A549 (cell line): ENCODE data around the gene CDKN1C. TPM values are rescaled to one million over a fixed set of nuclear protein-coding genes. Genes with fewer than 3 reads are reported as not detected.

Source experiments
- ATAC-seq, 2 experiments: fragments of 200-7000 bp in 1 of 2; fragments of >200 bp in 1 of 2; cut with Nextera tagmentation in 1 of 2; cut with Tn5 transposase in 1 of 2; 3 replicates each; pipeline versions ENCODE4 v1.8.0 to v1.9.1; 2018 to 2020; ENCODE audit warnings: mild to moderate bottlenecking in 1 of 2, moderate library complexity in 1 of 2
- CTCF ChIA-PET: fragments of 300-600 bp; sonication (Branson Sonifier 250); formaldehyde crosslinking; extraction: SDS; loops from one replicate; lab custom pipeline; 2021; ENCODE audit warnings: antibody characterized with exemption, inconsistent platforms; lab: Yijun Ruan, JAX
- POLR2A ChIA-PET: fragments of 350-600 bp; formaldehyde crosslinking; extraction: SDS; loops from one replicate; lab custom pipeline; 2021; ENCODE audit warnings: antibody characterized with exemption, inconsistent platforms; lab: Yijun Ruan, JAX
- DNase-seq, 2 experiments: peaks; one replicate each; pipeline versions ENCODE4 v3.0.0 to v3.0.0-alpha.2; 2011 to 2016; ENCODE audit warnings: low read depth in 1 of 2, low spot score in 1 of 2
- FAIRE-seq: peaks from 2 replicates; lab custom pipeline; 2011; peaks lifted over from hg19 to GRCh38; lab: Jason Lieb, UNC
- H3K27ac ChIP-seq, 2 experiments: fragments of >200 bp; sonication (Bioruptor Twin); formaldehyde crosslinking; 3 replicates each; pipeline ENCODE4 v1.5.1; 2016 to 2017
- H3K4me1 ChIP-seq: fragments of >200 bp; sonication (Bioruptor Twin); formaldehyde crosslinking; 3 replicates; pipeline ENCODE4 v1.6.1; 2016
- H3K4me2 ChIP-seq: fragments of >200 bp; sonication (Bioruptor Twin); formaldehyde crosslinking; 3 replicates; pipeline ENCODE4 v1.6.1; 2016
- H3K4me3 ChIP-seq: fragments of >200 bp; sonication (Bioruptor Twin); formaldehyde crosslinking; 3 replicates; pipeline ENCODE4 v1.5.1; 2016
- H3K9me3 ChIP-seq: fragments of >200 bp; sonication (Bioruptor Twin); formaldehyde crosslinking; 3 replicates; pipeline ENCODE4 v1.6.1; 2016
- BHLHE40 ChIP-seq: IDR thresholded peaks from 2 replicates; pipeline ENCODE4 v1.6.1; 2012; ENCODE audit warnings: low read depth, low read length, inconsistent platforms
- CBX2 ChIP-seq: fragments of 200-600 bp; sonication (generic); IDR thresholded peaks from 2 replicates; pipeline ENCODE4 v1.6.1; 2016; ENCODE audit warnings: low read depth, mild to moderate bottlenecking, borderline replicate concordance
- CBX8 ChIP-seq: fragments of 200-600 bp; sonication (generic); IDR thresholded peaks from 2 replicates; pipeline ENCODE4 v1.6.1; 2016
- CEBPB ChIP-seq, 2 experiments: fragments of >200 bp in 1 of 2; sonication (Bioruptor Twin) in 1 of 2; formaldehyde crosslinking in 1 of 2; IDR thresholded peaks; 2 replicates each; pipeline ENCODE4 v1.6.1; 2012 to 2016
- CTCF ChIP-seq: fragments of >200 bp; sonication (Bioruptor Twin); formaldehyde crosslinking; IDR thresholded peaks from 3 replicates; pipeline ENCODE4 v1.5.1; 2016
- E2F6 ChIP-seq: IDR thresholded peaks from 2 replicates; pipeline ENCODE4 v1.6.1; 2012; ENCODE audit warnings: low read depth, borderline replicate concordance
- ELK1 ChIP-seq: fragments of 150-350 bp; IDR thresholded peaks from 2 replicates; pipeline ENCODE4 v1.6.1; 2014; ENCODE audit warnings: low read depth, mild to moderate bottlenecking, low read length
- FOSB ChIP-seq: fragments of 250-450 bp; sonication (Bioruptor Pico); IDR thresholded peaks from 2 replicates; pipeline ENCODE4 v1.5.0; 2020; ENCODE audit warnings: mild to moderate bottlenecking, moderate library complexity
- GATA3 ChIP-seq: IDR thresholded peaks from 2 replicates; pipeline ENCODE4 v1.6.1; 2012; ENCODE audit warnings: borderline replicate concordance
- HMGXB4 ChIP-seq: fragments of 250-450 bp; sonication (Bioruptor Pico); IDR thresholded peaks from 2 replicates; pipeline ENCODE4 v1.5.0; 2021; ENCODE audit warnings: mild to moderate bottlenecking, moderate library complexity, borderline replicate concordance
- HOXB13 ChIP-seq: fragments of 250-450 bp; sonication (Bioruptor Pico); IDR thresholded peaks from 2 replicates; pipeline ENCODE4 v1.5.0; 2020; ENCODE audit warnings: low read depth, mild to moderate bottlenecking, moderate library complexity
- HOXB5 ChIP-seq: fragments of 250-450 bp; sonication (Bioruptor Pico); IDR thresholded peaks from 2 replicates; pipeline ENCODE4 v1.5.0; 2020; ENCODE audit warnings: mild to moderate bottlenecking, moderate library complexity
- JUN ChIP-seq, 2 experiments: fragments of >200 bp; sonication (Bioruptor Twin); formaldehyde crosslinking; IDR thresholded peaks; 2 replicates in 1 of 2; 3 replicates in 1 of 2; pipeline ENCODE4 v1.6.1; 2016 to 2017
- JUNB ChIP-seq: fragments of >200 bp; sonication (Bioruptor Twin); formaldehyde crosslinking; IDR thresholded peaks from 2 replicates; pipeline ENCODE4 v1.6.1; 2016
- MAZ ChIP-seq: fragments of 150-350 bp; IDR thresholded peaks from 2 replicates; pipeline ENCODE4 v1.6.1; 2014; ENCODE audit warnings: antibody characterized with exemption, low read depth, low read length, borderline replicate concordance
- NFE2L2 ChIP-seq: fragments of 150-350 bp; conservative IDR thresholded peaks from 2 replicates; pipeline ENCODE4 v1.6.1; 2014; ENCODE audit warnings: low read length
- PBX3 ChIP-seq: IDR thresholded peaks from 2 replicates; pipeline ENCODE4 v1.6.1; 2012
- PHF8 ChIP-seq: fragments of 200-600 bp; sonication (generic); IDR thresholded peaks from 2 replicates; pipeline ENCODE4 v1.6.1; 2016; ENCODE audit warnings: low read depth, mild to moderate bottlenecking, antibody characterized with exemption, moderate library complexity, borderline replicate concordance
- POLR2A ChIP-seq: IDR thresholded peaks from 2 replicates; pipeline ENCODE4 v1.6.1; 2012; ENCODE audit warnings: mild to moderate bottlenecking, low read length
- POLR2AphosphoS2 ChIP-seq: conservative IDR thresholded peaks from 2 replicates; pipeline ENCODE4 v1.6.1; 2012; ENCODE audit warnings: low read length, improper control_type of control experiment, inconsistent platforms
- RARB ChIP-seq: fragments of 250-450 bp; sonication (Bioruptor Pico); IDR thresholded peaks from 2 replicates; pipeline ENCODE4 v1.8.0; 2021; ENCODE audit warnings: mild to moderate bottlenecking, moderate library complexity
- REST ChIP-seq: fragments of 200-600 bp; sonication (generic); IDR thresholded peaks from 2 replicates; pipeline ENCODE4 v1.6.1; 2016; ENCODE audit warnings: antibody characterized with exemption, mild to moderate bottlenecking, moderate library complexity
- RNF2 ChIP-seq: fragments of 200-600 bp; sonication (generic); IDR thresholded peaks from 2 replicates; pipeline ENCODE4 v1.6.1; 2016; ENCODE audit warnings: low read depth, mild to moderate bottlenecking, antibody characterized with exemption, moderate library complexity, borderline replicate concordance
- TP53 ChIP-seq: fragments of 250-450 bp; sonication (Bioruptor Pico); IDR thresholded peaks from 2 replicates; pipeline ENCODE4 v1.5.0; 2021; ENCODE audit warnings: mild to moderate bottlenecking, moderate library complexity
- USF2 ChIP-seq: fragments of 450-650 bp; IDR thresholded peaks from 2 replicates; pipeline ENCODE4 v1.6.1; 2014; ENCODE audit warnings: antibody characterized with exemption
- ZFP36 ChIP-seq: fragments of 450-650 bp; IDR thresholded peaks from 2 replicates; pipeline ENCODE4 v1.6.1; 2014; ENCODE audit warnings: borderline replicate concordance; ENCODE audit not compliant: partially characterized antibody
- ZSCAN20 ChIP-seq: fragments of 250-450 bp; sonication (Bioruptor Pico); IDR thresholded peaks from 2 replicates; pipeline ENCODE4 v1.8.0; 2022; ENCODE audit warnings: mild to moderate bottlenecking, moderate library complexity
- WGBS: methylation state at CpG from one replicate; pipeline ENCODE4 v1.1.6; 2017; ENCODE audit errors: missing lambda C conversion rate; 5-methylcytosine and 5-hydroxymethylcytosine counted together
- polyA plus RNA-seq, 4 experiments: library from polyadenylated mRNA; depleted of rRNA in 3 of 4; stranded (reverse); fragments of >200 nt; fragmentation: RNase III in 1 of 4; extraction: RNeasy Plus Mini Kit Qiagen cat#74134 plus additional on column Dnase treatment in 1 of 4; gene quantifications; 2 replicates in 3 of 4; 3 replicates in 1 of 4; pipeline ENCODE4 v1.2.3, GENCODE V29; 2011 to 2017

The CDKN1C gene
- polyA plus RNA-seq, 2 of the 4 experiments (the other 2 are of a cell fraction), result 0.30 to 0.41 TPM

GRCh38 chr11:2898366-2899079 is 12.9 kb upstream of the CDKN1C start (continued):
- TF ChIP-seq PBX3 (no peak), PHF8 (no peak), ZFP36 (no peak), CBX8 (no peak), TP53 (CRISPR knock-in tag) (no peak), HOXB5 (0 out of 2 replicates have a peak, but pooled peaks have one; percentile 41), CBX2 (no peak), E2F6 (peak; percentile 87), CEBPB (IDR thresholded peaks at IDR 0.05) (no peak), ZSCAN20 (no peak), RARB (no peak), JUN (IDR thresholded peaks at IDR 0.05) (0 out of 5 replicates have a peak, but pooled peaks of 1 of the 2 experiments have one; percentile 19), POLR2AphosphoS2 (no peak), BHLHE40 (peak; percentile 74), NFE2L2 (no peak), FOSB (CRISPR knock-in tag) (no peak), MAZ (no peak), HOXB13 (CRISPR knock-in tag) (no peak), RNF2 (no peak), USF2 (peak; percentile 66), JUNB (no peak), CTCF (no peak)
- TF ChIP-seq, all 56 proteins: peak for 8

- H3K27ac ChIP-seq, result no peak overlapping the region; a peak in 1 of 6 replicates
- WGBS, result 88% methylated on average over 6 of the region's 6 CpGs
- H3K4me1 ChIP-seq, result peaks cover 32% of the 10 kb centered on the region
- CTCF ChIA-PET, result interaction anchor here (0.7 to 21.2 kb wide), 3 partner anchors 9 to 476 kb away, joined by 3 to 1059 read pairs (median 4); no protein-coding TSS in a partner anchor
- no peak for DNase-seq
- TF ChIP-seq HMGXB4 (CRISPR knock-in tag) (no peak), POLR2A (no peak), REST (no peak), GATA3 (no peak), ELK1 (no peak), BHLHE40 (no peak)
- no peak overlapping the region for H3K4me2 ChIP-seq
- POLR2A ChIA-PET, result no interaction called here
- no peaks in the 10 kb centered on the region for H3K9me3 ChIP-seq
- ATAC-seq, result no peak
- no peak for FAIRE-seq
- H3K4me3 ChIP-seq, result no peak overlapping the region
Observed at GRCh38 chr11:2897048-2897447, 11.5 kb upstream of the CDKN1C start.
